HEK293 (cell line): ENCODE results near the gene CRAT.

Experiments
- EGR2 ChIP-seq: fragments of 450-650 bp; formaldehyde crosslinking; IDR thresholded peaks from 2 replicates; pipeline ENCODE4 v1.5.1; 2016; ENCODE audit warnings: low read depth, missing biosample characterization, missing genetic modification characterization
- KLF16 ChIP-seq: fragments of 450-650 bp; formaldehyde crosslinking; IDR thresholded peaks from 2 replicates; pipeline ENCODE4 v1.5.1; 2017; ENCODE audit warnings: missing biosample characterization, missing genetic modification characterization
- YY2 ChIP-seq: fragments of 450-650 bp; formaldehyde crosslinking; IDR thresholded peaks from 2 replicates; pipeline ENCODE4 v1.5.1; 2016; ENCODE audit warnings: missing biosample characterization, missing genetic modification characterization
- ZBTB17 ChIP-seq: fragments of 450-650 bp; formaldehyde crosslinking; IDR thresholded peaks from 2 replicates; pipeline ENCODE4 v1.5.1; 2016; ENCODE audit warnings: missing biosample characterization, missing genetic modification characterization
- ZEB2 ChIP-seq: fragments of 450-650 bp; formaldehyde crosslinking; IDR thresholded peaks from 2 replicates; pipeline ENCODE4 v1.5.1; 2016; ENCODE audit warnings: missing biosample characterization, missing genetic modification characterization
- ZNF16 ChIP-seq: fragments of 450-650 bp; formaldehyde crosslinking; IDR thresholded peaks from 2 replicates; pipeline ENCODE4 v1.5.1; 2016; ENCODE audit warnings: low read depth, missing biosample characterization, missing genetic modification characterization
- ZNF223 ChIP-seq: fragments of 450-650 bp; formaldehyde crosslinking; IDR thresholded peaks from 2 replicates; pipeline ENCODE4 v1.5.1; 2016; ENCODE audit warnings: missing biosample characterization, missing genetic modification characterization
- ZNF266 ChIP-seq: fragments of 450-650 bp; formaldehyde crosslinking; IDR thresholded peaks from 2 replicates; pipeline ENCODE4 v1.5.1; 2016; ENCODE audit warnings: missing biosample characterization, missing genetic modification characterization, low read depth
- ZNF423 ChIP-seq: fragments of 450-650 bp; formaldehyde crosslinking; IDR thresholded peaks from 2 replicates; pipeline ENCODE4 v1.5.1; 2016; ENCODE audit warnings: missing biosample characterization, missing genetic modification characterization
- ZNF518A ChIP-seq: fragments of 450-650 bp; formaldehyde crosslinking; conservative IDR thresholded peaks from 2 replicates; pipeline ENCODE4 v1.5.1; 2016; ENCODE audit warnings: low read depth, missing biosample characterization, missing genetic modification characterization
- ZNF596 ChIP-seq: fragments of 450-650 bp; IDR thresholded peaks from 2 replicates; pipeline ENCODE4 v1.5.0; 2018; ENCODE audit warnings: missing biosample characterization, mild to moderate bottlenecking, missing genetic modification characterization, moderate library complexity
- ZNF629 ChIP-seq: fragments of 450-650 bp; formaldehyde crosslinking; IDR thresholded peaks from 2 replicates; pipeline ENCODE4 v1.5.1; 2017; ENCODE audit warnings: missing biosample characterization, missing genetic modification characterization
- ZNF660 ChIP-seq: fragments of 450-650 bp; IDR thresholded peaks from 2 replicates; pipeline ENCODE4 v1.5.1; 2018; ENCODE audit warnings: missing biosample characterization, mild to moderate bottlenecking, missing genetic modification characterization
- TF ChIP-seq, protein P1 (sequence below): fragments of 450-650 bp; formaldehyde crosslinking; IDR thresholded peaks from 2 replicates; pipeline ENCODE4 v1.5.1; 2016; ENCODE audit warnings: missing biosample characterization, missing genetic modification characterization
- TF ChIP-seq, protein P2 (sequence below): fragments of 450-650 bp; formaldehyde crosslinking; IDR thresholded peaks from 2 replicates; pipeline ENCODE4 v1.5.1; 2016; ENCODE audit warnings: missing biosample characterization, missing genetic modification characterization
- TF ChIP-seq, protein P3 (sequence below): fragments of 450-650 bp; formaldehyde crosslinking; optimal IDR thresholded peaks from 2 replicates; pipeline ENCODE3; 2016; ENCODE audit warnings: missing biosample characterization, mild to moderate bottlenecking, missing genetic modification characterization
- TF ChIP-seq, protein P4 (sequence below): fragments of 450-650 bp; formaldehyde crosslinking; IDR thresholded peaks from 2 replicates; pipeline ENCODE4 v1.5.1; 2017; ENCODE audit warnings: missing biosample characterization, missing genetic modification characterization
- TF ChIP-seq, protein P5 (sequence below): fragments of 450-650 bp; formaldehyde crosslinking; IDR thresholded peaks from 2 replicates; pipeline ENCODE4 v1.5.1; 2016; ENCODE audit warnings: missing biosample characterization, missing genetic modification characterization

CRAT gene

DNA sequence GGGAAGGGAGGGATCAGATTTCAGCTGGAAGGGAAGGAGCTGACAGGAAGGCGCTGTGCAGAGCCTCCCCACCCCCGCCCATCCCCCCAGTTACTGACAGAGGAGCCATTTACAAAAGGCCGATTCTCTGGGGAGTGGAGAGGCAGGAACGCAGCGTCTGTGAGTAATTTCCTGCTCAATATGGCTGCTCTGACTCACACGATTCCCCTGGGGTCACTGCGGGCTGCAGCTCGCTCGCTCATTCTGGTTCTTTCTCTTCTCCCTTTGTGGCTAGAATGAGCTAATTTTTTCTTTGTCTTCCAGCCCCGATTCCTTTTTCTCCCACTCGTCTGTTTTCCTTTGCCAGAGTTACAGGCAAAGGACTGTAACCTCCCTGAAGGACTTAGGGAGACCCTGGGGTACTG is 29.4 kb upstream of the CRAT start (continued):
- TF ChIP-seq, protein P1, sequence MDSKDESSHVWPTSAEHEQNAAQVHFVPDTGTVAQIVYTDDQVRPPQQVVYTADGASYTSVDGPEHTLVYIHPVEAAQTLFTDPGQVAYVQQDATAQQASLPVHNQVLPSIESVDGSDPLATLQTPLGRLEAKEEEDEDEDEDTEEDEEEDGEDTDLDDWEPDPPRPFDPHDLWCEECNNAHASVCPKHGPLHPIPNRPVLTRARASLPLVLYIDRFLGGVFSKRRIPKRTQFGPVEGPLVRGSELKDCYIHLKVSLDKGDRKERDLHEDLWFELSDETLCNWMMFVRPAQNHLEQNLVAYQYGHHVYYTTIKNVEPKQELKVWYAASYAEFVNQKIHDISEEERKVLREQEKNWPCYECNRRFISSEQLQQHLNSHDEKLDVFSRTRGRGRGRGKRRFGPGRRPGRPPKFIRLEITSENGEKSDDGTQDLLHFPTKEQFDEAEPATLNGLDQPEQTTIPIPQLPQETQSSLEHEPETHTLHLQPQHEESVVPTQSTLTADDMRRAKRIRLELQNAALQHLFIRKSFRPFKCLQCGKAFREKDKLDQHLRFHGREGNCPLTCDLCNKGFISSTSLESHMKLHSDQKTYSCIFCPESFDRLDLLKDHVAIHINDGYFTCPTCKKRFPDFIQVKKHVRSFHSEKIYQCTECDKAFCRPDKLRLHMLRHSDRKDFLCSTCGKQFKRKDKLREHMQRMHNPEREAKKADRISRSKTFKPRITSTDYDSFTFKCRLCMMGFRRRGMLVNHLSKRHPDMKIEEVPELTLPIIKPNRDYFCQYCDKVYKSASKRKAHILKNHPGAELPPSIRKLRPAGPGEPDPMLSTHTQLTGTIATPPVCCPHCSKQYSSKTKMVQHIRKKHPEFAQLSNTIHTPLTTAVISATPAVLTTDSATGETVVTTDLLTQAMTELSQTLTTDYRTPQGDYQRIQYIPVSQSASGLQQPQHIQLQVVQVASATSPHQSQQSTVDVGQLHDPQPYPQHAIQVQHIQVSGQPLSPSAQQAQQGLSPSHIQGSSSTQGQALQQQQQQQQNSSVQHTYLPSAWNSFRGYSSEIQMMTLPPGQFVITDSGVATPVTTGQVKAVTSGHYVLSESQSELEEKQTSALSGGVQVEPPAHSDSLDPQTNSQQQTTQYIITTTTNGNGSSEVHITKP (tag by site-specific recombination), result peak; percentile 39
- TF ChIP-seq ZNF660 (tag by site-specific recombination) (peak; percentile 84), ZNF223 (no peak), ZBTB17 (tag by site-specific recombination) (peak; percentile 92), ZNF266 (tag by site-specific recombination) (peak; percentile 99), ZNF16 (tag by site-specific recombination) (no peak), ZNF596 (tag by site-specific recombination) (peak; percentile 81), ZNF629 (tag by site-specific recombination) (peak; percentile 90), YY2 (tag by site-specific recombination) (peak; percentile 42; the same call in 1 of the 2 replicates), ZNF423 (tag by site-specific recombination) (peak; percentile 96), ZEB2 (tag by site-specific recombination) (peak; percentile 95), KLF16 (peak; percentile 76; the same call in 1 of the 2 replicates), ZNF518A (tag by site-specific recombination) (0 out of 2 replicates have a peak, but pooled peaks have one; percentile 30), EGR2 (tag by site-specific recombination) (no peak)
- TF ChIP-seq, protein P2, sequence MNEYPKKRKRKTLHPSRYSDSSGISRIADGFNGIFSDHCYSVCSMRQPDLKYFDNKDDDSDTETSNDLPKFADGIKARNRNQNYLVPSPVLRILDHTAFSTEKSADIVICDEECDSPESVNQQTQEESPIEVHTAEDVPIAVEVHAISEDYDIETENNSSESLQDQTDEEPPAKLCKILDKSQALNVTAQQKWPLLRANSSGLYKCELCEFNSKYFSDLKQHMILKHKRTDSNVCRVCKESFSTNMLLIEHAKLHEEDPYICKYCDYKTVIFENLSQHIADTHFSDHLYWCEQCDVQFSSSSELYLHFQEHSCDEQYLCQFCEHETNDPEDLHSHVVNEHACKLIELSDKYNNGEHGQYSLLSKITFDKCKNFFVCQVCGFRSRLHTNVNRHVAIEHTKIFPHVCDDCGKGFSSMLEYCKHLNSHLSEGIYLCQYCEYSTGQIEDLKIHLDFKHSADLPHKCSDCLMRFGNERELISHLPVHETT, result peak; percentile 90
- TF ChIP-seq, protein P3, sequence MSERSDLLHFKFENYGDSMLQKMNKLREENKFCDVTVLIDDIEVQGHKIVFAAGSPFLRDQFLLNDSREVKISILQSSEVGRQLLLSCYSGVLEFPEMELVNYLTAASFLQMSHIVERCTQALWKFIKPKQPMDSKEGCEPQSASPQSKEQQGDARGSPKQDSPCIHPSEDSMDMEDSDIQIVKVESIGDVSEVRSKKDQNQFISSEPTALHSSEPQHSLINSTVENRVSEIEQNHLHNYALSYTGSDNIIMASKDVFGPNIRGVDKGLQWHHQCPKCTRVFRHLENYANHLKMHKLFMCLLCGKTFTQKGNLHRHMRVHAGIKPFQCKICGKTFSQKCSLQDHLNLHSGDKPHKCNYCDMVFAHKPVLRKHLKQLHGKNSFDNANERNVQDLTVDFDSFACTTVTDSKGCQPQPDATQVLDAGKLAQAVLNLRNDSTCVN (tag by site-specific recombination), result peak; percentile 31
- TF ChIP-seq, protein P4, sequence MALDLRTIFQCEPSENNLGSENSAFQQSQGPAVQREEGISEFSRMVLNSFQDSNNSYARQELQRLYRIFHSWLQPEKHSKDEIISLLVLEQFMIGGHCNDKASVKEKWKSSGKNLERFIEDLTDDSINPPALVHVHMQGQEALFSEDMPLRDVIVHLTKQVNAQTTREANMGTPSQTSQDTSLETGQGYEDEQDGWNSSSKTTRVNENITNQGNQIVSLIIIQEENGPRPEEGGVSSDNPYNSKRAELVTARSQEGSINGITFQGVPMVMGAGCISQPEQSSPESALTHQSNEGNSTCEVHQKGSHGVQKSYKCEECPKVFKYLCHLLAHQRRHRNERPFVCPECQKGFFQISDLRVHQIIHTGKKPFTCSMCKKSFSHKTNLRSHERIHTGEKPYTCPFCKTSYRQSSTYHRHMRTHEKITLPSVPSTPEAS (tag by site-specific recombination), result 0 out of 2 replicates have a peak, but pooled peaks have one; percentile 38
- TF ChIP-seq, protein P5, sequence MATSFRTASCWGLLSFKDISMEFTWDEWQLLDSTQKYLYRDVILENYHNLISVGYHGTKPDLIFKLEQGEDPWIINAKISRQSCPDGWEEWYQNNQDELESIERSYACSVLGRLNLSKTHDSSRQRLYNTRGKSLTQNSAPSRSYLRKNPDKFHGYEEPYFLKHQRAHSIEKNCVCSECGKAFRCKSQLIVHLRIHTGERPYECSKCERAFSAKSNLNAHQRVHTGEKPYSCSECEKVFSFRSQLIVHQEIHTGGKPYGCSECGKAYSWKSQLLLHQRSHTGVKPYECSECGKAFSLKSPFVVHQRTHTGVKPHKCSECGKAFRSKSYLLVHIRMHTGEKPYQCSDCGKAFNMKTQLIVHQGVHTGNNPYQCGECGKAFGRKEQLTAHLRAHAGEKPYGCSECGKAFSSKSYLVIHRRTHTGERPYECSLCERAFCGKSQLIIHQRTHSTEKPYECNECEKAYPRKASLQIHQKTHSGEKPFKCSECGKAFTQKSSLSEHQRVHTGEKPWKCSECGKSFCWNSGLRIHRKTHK (tag by site-specific recombination), result no peak
